ENCODE measurements around the gene PGLYRP4.
A peak's percentile ranks its signal among the peaks of the same experiment; 100 is the strongest.
"Not testable (repeated sequence)": the region's sequence is repeated elsewhere in the genome, so short reads cannot be mapped to it uniquely, and the experiment has no call there.

The PGLYRP4 gene

DNA sequence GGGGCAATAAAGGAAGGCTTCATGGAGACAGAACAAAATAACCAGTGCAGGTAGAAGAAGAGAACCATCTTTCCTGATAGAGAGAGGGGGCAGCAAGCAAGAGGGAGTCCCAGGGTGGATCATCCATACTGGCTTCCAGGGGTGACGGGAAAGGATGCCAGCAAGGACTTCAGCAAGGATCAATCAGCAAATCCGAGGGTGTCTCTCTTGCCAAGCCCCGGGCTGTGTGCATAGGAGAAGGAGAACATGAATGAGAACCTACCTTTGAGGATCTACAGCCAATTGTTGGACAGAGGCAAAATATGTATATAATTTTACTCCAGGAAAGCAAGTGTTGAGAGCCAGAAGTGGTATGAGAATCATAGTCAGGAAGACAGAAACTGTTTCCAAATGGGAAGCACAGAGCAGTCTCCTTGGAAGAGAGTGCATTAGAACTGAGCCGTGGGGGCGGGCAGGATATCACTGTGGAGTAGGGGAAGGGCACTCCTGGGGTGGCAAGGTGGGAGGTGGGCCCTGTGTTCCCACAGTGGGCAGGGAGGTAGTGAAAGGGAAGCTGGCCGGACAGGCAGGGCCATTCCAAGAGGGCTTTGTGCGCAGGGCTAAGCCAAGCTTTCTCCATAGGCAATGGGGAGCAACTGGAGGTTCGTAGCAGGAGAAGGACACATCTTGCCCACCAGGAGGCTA is 7.9 kb upstream of the PGLYRP4 start:
- no peak for DNase-seq (ENCODE audit: low read depth, low spot score)

DNA sequence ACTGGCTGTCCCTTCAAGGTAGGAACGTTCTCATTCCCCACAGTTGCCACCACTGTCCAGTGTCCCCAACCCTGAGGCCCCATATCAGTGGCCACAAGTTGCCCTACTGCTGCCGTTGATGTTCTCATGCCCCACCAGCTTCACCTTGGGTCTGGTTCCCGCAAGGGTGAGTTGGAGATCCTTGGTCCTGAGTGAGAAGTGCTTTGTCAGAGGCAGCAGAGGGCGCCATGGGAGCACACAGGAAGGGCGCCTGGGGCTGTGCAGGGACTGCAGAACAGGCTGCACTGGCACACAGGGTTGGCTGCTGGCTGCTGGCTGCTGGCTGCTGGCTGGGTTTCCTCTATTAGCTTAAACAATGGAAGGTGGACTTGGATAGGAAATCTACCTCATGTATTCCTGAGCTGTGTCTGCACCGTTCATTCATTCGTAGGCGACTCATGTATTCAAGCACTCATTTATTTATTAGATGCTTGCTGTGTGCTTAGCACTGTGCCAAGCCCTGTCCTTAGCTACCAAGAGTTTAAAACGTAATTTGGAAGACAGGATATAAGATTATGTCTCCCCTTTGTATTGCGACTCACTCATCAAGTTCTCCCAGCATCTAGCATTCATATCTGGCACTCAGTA is 6.9 kb upstream of the PGLYRP4 start:
- DNase-seq (ENCODE audit: low read depth, low spot score), result peak; percentile 52

DNA sequence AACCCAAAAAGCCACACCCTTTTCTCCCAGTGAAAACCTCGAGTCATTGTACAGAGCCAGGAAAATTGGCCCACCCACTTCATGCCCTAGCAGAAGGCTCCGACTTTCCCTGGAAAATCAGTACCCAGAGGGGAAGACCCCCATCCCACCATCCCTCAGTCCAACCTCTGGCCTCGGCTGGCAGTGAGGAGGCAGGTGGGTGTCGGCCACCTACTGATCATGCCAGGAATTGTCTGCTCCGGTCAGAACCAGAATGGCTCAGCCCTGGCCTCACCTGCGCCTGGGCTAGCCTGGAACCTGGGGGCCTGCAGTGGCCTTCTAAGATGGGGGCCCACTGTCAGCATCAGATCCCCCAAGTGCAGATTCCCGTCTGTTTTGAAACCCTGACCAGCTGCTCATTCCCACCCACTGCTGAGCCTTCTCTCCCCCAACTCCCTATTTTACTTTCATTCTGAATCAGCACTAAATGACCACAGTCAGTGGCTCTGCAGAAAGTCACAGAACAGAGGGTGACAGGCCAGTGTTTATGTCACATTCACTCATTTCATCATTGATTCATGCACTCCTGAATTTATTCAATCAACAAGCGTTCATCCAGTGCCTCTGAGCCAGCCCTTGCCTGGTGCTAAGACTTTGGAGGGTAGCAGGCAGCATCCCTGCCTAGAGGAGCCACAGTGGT is 6.0 kb upstream of the PGLYRP4 start:
- no peak for DNase-seq (ENCODE audit: low read depth, low spot score)

DNA sequence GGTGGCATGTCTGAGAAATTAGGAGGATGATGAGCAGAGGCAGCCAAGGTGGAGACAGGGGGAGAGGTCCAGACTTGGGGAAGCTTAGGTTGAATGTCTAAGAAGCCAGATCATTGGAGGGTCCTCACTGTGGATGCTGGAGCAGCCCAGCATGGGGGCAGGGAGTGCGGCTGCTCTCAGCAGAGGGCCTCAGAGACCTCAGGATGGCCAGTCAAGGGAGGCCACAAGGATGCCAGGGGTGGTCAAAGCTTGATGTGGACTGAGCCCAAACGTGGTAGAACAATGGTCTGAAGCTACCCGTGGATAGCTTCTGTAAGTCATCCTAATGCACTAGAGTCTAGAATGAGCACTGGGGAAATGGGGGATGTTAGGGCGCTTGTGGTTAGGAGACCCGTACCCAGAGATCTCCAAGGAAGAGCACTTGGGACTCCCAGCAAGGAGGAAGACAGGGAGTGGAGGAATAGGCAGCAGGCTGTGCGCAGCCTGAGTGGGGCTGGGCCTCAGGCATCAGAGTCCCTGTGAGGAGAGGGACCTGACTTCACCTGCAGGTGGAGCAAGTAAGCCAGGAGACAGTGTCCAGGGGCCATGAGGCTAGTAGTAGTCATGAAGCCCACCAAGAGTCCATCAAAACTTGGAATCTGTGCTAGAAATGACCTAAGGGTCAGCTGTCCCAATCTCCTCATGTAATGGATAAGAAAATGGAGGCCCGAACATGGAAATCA is 4.7 kb upstream of the PGLYRP4 start:
- DNase-seq (ENCODE audit: low read depth, low spot score), result peak; percentile 40

DNA sequence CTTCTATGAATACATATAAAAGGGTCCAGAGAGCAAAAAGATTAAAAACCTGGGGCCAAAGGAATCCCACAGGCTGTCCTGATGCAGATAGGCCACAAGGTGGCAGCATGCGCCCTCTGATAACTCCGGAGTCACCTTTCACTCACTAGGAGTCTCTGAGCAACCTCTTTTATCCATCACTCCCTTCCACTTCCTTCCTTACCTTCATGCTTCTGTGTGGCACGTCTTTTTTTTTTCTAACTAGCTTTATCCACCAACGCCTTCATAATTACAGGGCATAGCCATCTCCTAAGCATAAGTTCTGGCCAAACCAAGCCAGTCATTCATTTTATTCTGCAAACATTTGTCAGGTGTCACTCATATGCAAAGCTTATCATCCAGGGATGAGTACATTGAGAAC is 3.9 kb upstream of the PGLYRP4 start:
- no peak for DNase-seq (ENCODE audit: low read depth, low spot score)

DNA sequence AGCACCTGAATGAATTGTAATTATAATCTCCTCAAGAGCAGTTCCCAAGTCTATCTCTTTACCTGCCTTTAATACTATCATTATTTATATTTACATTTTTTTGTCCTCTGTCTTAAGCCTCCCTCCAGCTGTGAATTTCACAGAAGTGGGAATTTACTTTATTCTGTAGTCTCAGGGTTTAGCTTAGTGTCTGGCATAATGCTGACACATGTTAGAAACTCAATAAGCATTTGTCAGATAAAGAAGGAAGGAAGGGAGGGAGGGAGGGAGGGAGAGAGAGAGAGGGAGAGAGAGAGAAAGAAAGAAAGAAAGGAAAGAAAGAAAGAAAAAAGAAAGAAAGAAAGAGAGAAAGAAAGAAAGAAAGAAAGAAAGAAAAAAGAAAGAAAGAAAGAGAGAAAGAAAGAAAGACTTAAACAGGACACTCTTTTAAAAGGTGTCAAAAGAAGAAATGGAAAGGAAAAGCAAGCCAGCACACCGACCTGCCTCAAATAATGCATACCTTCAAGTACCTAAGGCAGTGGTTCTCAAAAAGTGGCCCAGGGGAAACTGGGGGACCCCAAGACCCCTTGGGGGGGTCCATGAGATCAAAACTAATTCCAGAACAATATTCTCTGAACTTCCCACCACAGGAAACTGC is 1.8 kb upstream of the PGLYRP4 start:
- no peak for DNase-seq (ENCODE audit: low read depth, low spot score)

DNA sequence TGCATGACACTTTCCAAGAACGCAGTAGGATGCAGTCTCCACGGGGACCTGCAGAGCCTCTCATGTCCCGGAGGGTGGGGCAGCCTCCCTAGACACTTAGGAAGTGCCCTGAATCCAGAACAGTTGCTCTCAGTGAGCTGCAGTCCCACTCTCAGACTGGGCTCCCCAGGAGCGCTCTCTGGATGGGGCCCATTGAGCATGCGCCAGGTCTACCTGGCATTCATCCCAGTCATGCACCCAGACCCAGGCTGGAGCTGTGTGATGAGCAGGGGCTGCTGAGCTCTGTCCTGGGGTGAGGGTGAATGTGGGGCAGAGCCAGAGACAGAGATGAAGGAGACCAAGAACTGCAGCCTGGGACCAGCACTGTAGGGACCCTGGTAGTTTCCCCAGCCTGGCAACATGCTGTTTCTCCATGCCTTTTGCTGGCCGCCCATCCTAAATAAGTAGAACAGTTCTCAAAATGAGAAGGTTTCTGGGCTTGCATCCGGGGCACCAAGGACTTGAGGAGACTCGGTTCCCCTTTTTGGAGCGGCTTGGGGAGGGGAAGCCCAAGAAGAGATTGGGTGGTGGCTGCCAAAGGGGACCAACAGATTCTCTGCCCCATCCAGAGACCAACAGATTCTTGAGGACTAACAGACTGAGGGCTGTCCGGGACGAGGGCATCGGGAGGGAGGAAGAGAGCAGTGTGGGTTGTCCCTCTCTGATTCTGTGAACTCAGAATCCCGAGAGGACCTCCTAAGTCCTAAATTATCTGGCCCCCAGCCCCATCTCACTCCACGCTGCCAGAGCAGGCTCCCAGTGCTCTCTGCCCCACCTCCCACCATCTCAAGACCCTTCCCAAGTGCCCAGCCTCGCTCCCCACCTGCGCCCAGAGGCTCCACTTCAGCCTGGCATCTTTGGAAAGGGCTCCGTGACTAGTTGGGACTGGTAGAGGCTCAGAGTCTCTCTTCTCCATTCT is 1.0 kb upstream of the PGLYRP4 start:
- DNase-seq (ENCODE audit: low read depth, low spot score), result no peak

DNA sequence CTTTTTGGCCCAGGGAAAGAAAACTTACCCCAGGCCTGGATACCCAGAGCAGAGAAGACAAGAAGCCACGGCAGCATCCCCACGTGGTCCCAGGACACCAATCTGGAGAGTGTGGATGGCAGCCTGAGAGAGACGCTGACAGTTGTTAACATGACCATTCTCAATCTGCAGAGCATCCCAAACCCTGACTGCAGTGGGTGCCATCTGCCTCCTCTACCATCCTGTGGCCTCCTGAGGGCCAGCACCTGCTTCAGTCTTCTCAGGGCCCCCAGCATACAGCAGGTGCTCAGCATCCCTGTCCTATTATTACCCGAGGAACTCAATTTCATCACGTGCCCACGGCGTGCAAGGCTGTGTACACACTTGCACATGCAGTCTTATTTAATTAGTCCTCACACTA is 785 bp downstream of the PGLYRP4 start:
- DNase-seq (ENCODE audit: low read depth, low spot score), result no peak

DNA sequence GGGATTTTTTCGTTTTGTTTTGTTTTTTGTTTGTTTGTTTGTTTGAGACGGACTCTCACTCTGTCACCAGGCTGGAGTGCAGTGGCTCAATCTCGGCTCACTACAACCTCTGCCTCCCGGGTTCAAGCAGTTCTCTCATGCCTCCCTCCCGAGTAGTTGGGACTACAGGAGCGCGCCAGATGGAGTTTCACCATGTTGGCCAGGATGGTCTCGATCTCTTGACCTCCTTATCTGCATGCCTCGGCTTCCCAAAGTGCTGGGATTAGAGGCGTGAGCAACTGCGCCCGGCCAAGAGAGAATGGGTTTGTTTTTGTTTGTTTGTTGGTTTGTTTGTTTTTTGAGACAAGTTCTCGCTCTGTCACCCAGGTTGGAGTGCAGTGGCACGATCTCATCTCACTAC is 1.6 kb downstream of the PGLYRP4 start:
- not testable (repeated sequence) for DNase-seq (ENCODE audit: low read depth, low spot score)

DNA sequence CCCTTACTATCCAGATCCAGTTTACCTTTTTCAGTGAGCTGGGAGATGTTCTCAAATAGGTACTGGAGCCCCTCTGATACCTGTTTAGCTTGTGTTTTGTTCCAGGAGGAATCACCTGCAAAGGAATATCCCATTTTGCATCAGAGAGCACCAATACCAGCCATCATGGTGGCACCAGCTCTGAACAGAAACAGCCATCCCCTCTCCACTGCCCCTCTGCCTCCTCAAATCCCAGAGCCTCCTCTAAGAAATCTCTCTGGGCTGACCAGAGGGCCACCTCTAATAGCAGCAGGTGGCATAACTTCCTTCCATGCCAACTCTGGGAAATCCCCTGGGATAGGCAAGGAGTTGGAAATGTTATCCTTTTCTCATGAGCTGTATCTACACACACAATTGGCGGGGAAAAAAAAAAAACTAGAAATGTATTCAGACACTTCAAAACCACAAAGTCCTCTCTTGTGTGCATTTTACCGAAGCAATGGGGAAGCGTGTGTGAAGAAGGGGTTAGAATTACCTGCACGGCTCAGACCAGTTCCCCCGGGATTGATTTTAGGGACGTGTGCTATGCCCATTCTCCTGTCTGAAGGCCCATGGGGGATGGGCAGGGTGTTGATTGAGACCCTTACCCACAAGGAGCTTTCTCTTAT is 2.4 kb downstream of the PGLYRP4 start:
- no peak for DNase-seq (ENCODE audit: low read depth, low spot score)

DNA sequence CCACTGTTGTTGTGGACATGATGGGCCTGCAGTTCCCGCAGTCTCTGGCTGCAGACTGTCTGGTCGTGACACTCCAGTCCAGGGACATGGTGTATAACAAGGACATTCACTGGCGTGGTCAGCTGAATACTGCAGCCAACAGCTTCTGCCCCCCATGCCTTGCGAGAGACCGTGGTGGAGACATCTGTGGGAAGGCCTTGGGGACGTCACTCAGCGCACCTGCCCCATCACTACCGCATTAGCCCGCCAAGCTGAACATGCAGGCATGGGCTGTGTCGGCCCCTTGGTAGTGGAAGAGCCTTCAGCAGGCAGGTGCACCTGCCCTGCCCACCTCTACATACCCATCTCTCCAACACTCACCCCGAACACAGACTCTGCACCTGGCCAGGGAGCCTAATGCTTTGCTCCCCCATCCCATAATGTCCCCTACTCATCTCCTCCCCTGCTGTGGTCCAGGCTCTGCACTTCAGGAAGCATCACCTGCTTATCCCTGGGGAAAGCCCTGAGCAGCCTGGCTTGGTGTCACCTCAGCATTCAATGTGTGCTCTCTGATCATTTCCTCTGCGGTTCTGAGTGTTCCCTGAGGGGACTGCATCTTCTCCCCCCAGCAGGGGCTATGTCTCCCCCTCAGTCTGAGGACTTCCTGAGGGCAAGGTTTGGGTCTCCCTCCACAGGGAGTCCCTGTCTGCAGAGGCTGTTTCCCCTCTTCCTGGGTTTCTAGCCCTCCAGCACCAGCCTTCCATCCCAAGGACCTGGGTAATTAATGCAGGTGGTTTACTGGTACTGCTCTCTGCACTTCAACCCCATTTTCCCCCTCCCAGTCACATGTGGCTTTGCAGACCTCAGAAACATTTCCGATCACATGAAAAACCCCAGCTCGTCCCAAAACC is 3.2 kb downstream of the PGLYRP4 start:
- DNase-seq (ENCODE audit: low read depth, low spot score), result no peak

DNA sequence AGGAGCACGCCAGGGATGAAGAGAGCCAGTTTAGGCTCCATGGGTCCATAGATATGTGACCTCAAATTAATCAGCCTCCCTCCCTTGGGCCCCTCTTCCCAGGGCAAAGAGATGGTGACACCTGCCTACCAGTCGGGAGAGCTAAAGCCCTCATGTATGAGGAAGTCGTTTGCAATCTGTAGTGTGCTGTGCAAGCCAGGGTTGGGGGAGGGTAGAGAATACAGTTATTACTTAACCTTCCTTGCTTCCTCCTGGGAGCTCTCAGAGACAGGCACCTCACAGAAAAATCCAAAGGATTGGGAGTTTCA is 4.0 kb downstream of the PGLYRP4 start:
- no peak for DNase-seq (ENCODE audit: low read depth, low spot score)

DNA sequence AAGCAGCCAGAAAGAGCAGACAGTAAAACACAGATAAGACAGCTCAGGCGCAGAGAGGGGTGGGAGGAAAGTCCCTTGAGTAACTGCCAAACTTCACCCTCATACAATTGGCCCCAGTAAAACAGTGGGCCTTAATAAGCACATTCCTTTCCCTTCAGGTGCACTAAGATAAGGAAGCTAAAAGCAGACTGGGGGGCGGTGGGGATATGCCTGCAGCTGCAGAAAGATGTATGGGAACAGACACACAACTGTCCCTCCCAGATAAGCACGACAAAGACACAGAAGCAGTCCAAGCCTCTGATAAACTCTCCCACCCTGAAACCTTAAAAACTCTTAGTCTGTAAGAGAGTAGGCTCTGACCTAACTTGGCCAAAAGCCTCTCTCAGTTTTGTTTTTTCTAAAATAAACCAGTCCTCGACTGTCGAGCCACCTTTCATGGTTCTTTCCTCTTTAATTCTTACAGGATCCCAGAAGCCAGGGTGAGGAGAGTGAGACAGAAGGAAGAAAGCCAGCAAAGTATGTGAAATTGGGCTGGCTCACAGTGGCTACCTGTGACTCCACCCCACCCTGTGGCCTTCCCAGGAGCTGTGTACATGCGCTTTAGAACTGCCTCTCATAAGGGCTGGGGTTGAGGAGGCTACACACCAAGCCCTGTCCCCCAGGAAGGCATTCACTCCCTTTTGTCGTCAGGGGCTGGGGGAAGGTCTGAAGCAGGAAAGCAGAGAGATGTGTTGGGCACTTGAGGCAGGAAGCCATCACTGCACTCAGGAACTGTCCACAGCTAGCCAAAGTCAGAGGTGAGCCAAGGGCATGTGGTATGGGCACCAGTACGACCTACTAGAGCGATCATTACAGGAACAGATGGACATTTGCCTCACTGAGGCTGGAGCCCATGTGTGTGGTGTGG is 4.6 kb downstream of the PGLYRP4 start:
- no peak for DNase-seq (ENCODE audit: low read depth, low spot score)

DNA sequence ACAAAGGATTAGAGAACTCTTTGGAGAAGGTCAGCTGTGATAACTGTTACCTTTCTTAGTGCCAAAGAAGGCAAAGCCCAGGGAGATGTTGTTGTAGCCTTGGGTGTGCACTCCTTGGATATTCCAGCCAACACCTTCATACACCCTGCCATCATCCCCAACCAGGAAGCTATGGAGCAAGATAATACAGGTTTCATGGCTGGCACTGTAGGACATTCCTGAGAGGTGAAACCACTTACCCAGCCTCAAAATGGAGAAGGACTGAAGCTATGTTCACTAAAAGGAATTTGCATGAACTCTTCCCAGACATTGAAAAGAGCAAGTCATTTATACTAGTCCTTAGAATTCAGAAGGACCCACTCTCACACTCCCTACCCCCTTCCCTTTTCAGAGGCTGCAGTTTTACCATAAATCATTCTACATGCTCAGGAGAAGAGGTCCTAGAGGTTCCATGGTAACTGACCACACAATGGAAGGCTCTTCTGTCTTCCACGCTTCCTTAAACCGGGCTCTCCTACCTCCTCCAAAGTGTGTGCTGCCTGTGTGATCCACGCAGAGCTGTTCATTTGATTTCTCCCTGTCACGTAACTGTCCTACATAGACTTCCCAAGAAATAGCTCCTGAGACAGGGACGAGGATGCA is 5.5 kb downstream of the PGLYRP4 start:
- DNase-seq (ENCODE audit: low read depth, low spot score), result no peak

DNA sequence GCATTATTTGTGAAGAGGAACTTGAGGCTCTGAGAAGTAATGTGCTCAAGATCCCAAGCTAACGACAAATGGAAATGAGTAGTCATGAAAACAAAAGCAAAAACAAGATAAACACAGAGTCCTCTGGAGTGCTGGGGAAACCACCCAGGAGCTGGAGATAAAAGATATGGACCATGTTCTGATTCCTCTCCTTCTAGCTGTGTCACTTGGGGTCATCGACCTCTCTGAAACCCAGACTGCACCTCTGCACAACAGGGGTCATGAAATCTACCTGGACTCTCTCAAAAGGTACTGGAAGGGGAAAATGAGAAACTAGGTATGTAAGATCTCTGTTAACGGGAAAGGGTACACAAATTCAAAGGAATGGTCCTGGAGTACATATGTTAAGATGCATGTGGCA is 6.5 kb downstream of the PGLYRP4 start:
- no peak for DNase-seq (ENCODE audit: low read depth, low spot score)

DNA sequence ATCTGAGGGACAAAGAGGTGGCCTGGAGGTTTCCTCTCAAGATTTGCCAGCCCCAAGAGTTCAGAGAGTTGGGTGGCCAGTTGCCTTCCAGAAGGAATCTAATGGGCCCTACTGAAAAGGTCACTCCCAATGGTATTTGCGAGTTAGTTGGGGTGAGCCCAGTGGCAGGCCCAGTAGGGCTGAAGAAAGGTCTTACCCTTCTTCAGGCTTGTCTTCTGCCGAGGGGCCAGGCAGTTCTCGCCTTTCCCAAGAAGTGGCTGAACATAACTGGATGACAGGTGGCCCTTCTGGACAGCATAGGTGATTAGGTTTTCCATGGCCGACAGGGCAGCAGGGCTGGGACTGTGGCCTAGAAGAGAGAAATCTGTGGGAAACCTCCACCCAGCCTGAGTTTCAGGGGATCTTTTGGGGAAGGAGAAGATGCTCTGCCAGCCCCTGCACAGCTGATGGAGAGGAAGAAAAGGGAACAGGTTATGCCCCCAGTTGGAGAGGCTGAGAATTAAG is 7.2 kb downstream of the PGLYRP4 start:
- no peak for DNase-seq (ENCODE audit: low read depth, low spot score)

DNA sequence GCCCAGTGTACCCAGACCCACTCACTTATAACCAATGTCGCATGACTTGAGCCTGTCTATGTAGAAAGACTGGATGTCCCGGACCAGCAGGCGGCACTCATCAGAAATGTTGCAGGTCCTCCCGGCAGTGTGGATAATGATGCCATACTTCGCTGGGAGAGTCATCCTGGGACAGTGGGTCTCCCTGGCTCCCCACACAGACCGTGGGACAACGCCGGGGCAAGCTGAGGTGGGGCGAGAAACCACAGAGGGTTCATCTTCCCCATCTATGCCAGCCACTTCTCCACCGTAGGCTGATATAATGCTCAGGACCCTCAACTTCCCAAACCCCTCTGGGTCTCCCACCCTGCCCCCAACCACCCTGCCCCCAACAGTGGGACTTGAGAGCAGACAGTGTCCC is 8.3 kb downstream of the PGLYRP4 start:
- DNase-seq (ENCODE audit: low read depth, low spot score), result no peak

DNA sequence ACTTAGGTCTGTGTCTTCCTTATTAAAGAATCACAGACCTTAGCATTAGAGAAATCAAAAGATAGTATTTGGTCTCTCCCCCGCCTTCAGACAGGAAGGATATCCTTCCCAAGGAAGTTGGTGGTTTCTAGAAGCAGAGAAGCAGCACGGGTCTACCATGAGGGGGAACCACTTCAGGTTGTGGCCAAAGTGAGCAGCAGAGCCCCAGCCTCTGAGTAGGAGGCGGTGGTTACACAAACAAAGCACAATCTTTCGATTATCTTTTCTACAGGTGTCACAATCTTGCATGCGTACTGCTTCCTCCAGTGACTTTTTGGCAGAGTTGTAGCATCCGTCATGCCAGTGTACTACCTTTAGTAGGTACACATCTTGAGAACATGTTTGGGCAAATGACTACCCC is 8.8 kb downstream of the PGLYRP4 start:
- DNase-seq (ENCODE audit: low read depth, low spot score), result no peak

All from iPS DF 19.7 (cell line).